SH-SY5Y (cell line): ENCODE data around the gene GABRB3.

ENCODE experiments used
- GATA2 ChIP-seq: IDR thresholded peaks from 2 replicates; pipeline ENCODE4 v1.6.1; 2011; ENCODE audit warnings: mild to moderate bottlenecking, low read depth, low read length
- GATA3 ChIP-seq: IDR thresholded peaks from 2 replicates; pipeline ENCODE4 v1.6.1; 2011; ENCODE audit warnings: low read depth, mild to moderate bottlenecking, low read length, moderate library complexity

DNA sequence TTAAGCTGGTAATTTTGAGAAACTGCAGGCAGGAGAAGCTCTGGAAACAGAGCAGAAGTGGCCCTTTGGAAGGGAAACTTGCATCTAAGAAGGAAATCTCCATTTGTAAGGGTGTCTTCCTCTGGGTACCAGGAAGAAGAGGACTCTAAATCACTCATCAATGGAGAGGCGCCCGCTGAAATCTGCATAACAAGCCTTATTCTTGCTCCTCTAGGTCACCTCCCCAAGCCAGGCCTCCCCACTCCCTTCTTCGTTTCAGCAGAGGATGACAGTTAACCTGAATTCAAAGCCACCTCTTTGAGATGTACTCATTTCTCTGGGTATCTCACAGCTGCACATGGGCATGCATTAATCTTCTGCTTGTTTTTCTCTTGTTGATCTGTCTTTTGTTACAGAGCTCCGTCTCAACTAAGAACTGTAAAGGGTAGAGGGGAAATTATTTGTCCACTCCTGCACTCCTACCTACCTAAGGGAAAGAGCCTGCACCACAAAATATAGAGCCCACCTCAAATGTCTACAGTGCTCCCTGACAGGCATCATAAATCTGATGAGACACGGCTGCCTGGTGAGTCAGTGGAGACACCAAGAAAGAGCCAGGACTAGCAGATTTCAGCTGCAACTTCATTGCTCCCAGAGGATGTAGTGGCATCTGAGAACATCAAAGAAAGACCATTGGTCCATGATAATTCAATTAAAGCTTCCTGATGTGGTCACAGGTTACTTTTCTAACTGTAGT lies 51.5 kb downstream of the GABRB3 start:
- TF ChIP-seq GATA2, result no peak
- TF ChIP-seq GATA3, result no peak
